Neural progenitor cell (in vitro differentiated cells): Measurements from ENCODE around the gene TGIF2.

ENCODE experiments used
- CTCF ChIP-seq: fragments of 200-600 bp; sonication (generic); IDR thresholded peaks from 2 replicates; pipeline ENCODE4 v1.5.1; 2017; ENCODE audit warnings: antibody characterized with exemption, mild to moderate bottlenecking
- EZH2phosphoT487 ChIP-seq: fragments of 200-600 bp; sonication (generic); IDR thresholded peaks from 2 replicates; pipeline ENCODE4 v1.6.1; 2017; ENCODE audit warnings: antibody characterized with exemption

- TF ChIP-seq CTCF (no peak), EZH2phosphoT487 (no peak)
Measured at GRCh38 chr20:36563374-36563773, 10.0 kb upstream of the TGIF2 start.
